GM12878 (cell line): ENCODE measurements around the gene DIS3L2. TPM values are rescaled to one million over a fixed set of nuclear protein-coding genes. Genes with fewer than 3 reads are reported as not detected.
A peak's percentile ranks its signal among the peaks of the same experiment; 100 is the strongest.

Experiments
- CEBPZ ChIP-seq: fragments of 150-350 bp; IDR thresholded peaks from 2 replicates; pipeline ENCODE4 v1.6.1; 2016; ENCODE audit warnings: low read depth, low read length
- CHD4 ChIP-seq: fragments of 200-600 bp; sonication (generic); IDR thresholded peaks from 2 replicates; pipeline ENCODE4 v1.6.1; 2016; ENCODE audit warnings: mild to moderate bottlenecking
- CTCF ChIP-seq, 3 experiments: IDR thresholded peaks in 2 of 3; conservative IDR thresholded peaks in 1 of 3; 2 replicates each; pipeline ENCODE4 v1.5.1; 2011; ENCODE audit warnings: low read depth in 3 of 3, low read length in 3 of 3, mild to moderate bottlenecking in 3 of 3, control low read depth in 2 of 3, moderate library complexity in 2 of 3, inconsistent platforms in 1 of 3, mixed read lengths in 1 of 3; ENCODE audit not compliant: control insufficient read depth in 2 of 3, insufficient read depth in 1 of 3; ENCODE audit errors: extremely low read depth in 1 of 3
- EZH2 ChIP-seq: IDR thresholded peaks from 2 replicates; pipeline ENCODE4 v1.6.1; 2012; ENCODE audit warnings: low read depth, mild to moderate bottlenecking, control low read depth, inconsistent platforms, low read length, borderline replicate concordance; ENCODE audit not compliant: control insufficient read depth
- REST ChIP-seq: IDR thresholded peaks from 2 replicates; pipeline ENCODE4 v1.6.1; 2012; ENCODE audit warnings: mild to moderate bottlenecking, low read depth, low read length
- SP1 ChIP-seq: IDR thresholded peaks from one replicate; pipeline ENCODE4 v1.6.1; 2011; ENCODE audit warnings: low read depth, low read length
- ZBTB33 ChIP-seq: fragments of 450-650 bp; IDR thresholded peaks from 2 replicates; pipeline ENCODE4 v1.6.1; 2017; ENCODE audit warnings: mild to moderate bottlenecking
- ZNF687 ChIP-seq: fragments of 450-650 bp; IDR thresholded peaks from 2 replicates; pipeline ENCODE4 v1.6.1; 2017; ENCODE audit warnings: mild to moderate bottlenecking, moderate library complexity
- polyA plus RNA-seq, 11 experiments: library from polyadenylated mRNA; depleted of rRNA in 4 of 11; unstranded in 6 of 11; stranded (reverse) in 5 of 11; fragments of >200 nt; fragmentation: Nextera tagmentation in 4 of 11; fragmentation: Illumina TruSeq in 1 of 11; extraction: Ambion mirVana in 4 of 11; extraction: Trizol in 1 of 11; gene quantifications; 1 replicate in 1 of 11; 2 replicates in 10 of 11; pipeline versions ENCODE4 v1.2.1 to v1.2.3, GENCODE V29; 2011 to 2016; ENCODE audit warnings: inconsistent platforms in 2 of 11, missing spikeins in 2 of 11, low read depth in 1 of 11
- total RNA-seq, 4 experiments: library from RNA; depleted of rRNA in 3 of 4; stranded (reverse); fragments of >200 nt in 3 of 4; fragmentation: Illumina TruSeq in 1 of 4; extraction: Trizol in 1 of 4; gene quantifications; 2 replicates each; pipeline versions ENCODE4 v1.2.1 to v1.2.3, GENCODE V29; 2013 to 2021

Gene DIS3L2
- total and polyA plus RNA-seq, 10 of the 15 experiments (the other 5 are each of a cell fraction or from before 2014, with no cell fraction given), result 3.5 to 27.1 (median 16.0) TPM

- TF ChIP-seq CTCF (IDR thresholded peaks at IDR 0.05 in 2 of 3, conservative IDR thresholded peaks at IDR 0.05 in 1 of 3; ENCODE audit: control insufficient read depth in 2 of 3, extremely low read depth in 1 of 3, insufficient read depth in 1 of 3, low read depth in 3 of 3, low read length in 3 of 3) (no peak), ZNF687 (peak; percentile 81; the same call in 1 of the 2 replicates), REST (no peak), CEBPZ (no peak), ZBTB33 (no peak), CHD4 (no peak), EZH2 (no peak), SP1 (peak; percentile 31)
Observed at GRCh38 chr2:231961349-231962166, at the start of gene DIS3L2 (continued).
